GM19455 (cell line): ENCODE measurements around the gene SEMA3D.

Experiments used
- ATAC-seq: cut with Tn5 transposase; IDR thresholded peaks from one replicate; pipeline ENCODE4 v1.9.1; 2021; ENCODE audit not compliant: unreplicated experiment

The SEMA3D gene

DNA sequence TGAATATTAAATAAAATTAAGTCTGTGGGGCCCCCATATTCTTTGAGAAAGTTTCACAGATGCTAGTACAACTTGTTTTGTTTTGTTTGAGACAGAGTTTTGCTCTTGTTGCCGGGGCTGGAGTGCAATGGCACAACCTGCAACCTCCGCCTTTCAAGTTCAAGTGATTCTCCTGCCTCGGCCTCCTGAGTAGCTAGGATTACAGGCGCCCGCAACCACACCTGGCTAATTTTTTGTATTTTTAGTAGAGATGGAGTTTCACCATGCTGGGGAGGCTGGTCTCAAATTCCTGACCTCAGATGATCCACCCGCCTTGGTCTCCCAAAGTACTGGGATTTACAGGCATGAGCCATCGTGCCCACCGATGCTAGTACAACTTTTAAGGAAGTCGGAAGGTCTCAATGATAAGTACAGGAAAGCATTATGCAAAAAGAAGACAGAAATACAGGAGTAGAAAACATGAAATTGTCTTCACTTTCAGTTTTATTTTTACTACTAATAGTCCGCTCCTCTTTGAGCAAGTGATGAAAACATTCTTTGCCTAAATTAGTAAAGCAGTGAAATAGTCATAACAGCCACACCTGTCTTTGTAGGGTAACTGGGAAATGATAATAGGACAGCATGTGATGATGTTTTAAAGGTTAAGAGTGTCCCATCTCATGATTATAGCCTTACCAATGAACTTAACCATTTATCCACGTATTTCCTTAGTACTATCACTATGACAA lies 147.5 kb downstream of the SEMA3D start:
- peak; percentile 73 for ATAC-seq

DNA sequence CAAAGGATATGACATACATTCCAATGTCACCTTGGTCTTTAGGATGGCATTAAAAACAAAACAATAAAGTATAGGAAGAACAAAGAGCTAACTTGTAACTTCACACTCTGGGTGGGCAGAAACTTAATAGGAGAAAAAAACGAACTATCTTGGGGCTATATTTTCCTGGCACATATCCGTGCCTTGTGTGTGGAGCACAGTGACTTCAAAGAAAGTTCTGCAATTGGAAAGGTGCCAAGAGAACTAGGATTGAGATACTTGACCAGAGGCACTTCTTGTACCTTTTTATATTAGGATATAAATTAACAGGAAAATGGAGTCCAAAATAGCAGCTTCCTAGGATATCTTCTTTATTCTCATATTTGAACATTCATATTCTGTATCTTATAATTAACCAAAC lies 148.4 kb downstream of the SEMA3D start:
- no peak for ATAC-seq

DNA sequence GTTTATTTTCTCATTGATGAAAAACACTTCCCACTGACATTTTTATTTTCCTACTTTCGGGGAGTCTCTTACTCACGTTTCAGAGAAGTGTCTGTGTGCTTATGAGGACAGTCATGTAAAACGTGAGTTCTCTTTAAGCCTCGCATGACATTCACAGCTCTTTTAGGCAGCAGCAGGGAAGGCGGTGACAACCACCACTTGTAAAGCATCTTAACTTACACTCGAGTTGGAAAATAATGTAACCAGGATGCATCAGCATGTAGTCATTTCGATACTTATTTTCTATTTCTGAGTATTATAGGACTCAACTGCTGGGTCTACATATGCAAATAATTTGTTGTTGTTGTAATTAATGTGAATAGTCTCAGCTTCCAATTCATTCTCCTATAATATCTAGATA lies 153.6 kb downstream of the SEMA3D start:
- no peak for ATAC-seq

DNA sequence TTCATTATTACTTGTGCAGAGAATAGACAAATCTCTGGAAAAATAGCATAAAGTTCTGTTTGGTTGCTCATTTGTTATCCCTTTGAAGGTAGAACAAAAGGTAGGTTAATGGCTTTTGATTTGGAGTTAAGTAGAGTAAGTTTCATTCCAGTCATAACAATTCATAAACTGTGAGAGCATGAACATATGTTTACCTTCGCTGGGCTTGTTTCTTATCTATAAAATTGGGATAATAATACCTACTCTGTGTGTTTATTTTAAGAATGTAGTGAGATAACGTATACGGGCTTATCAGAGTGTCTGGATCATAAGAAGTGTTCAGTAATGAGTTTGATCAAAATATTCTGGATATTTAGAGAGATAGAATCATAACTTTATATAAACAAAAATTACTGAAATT lies 155.4 kb downstream of the SEMA3D start:
- no peak for ATAC-seq

DNA sequence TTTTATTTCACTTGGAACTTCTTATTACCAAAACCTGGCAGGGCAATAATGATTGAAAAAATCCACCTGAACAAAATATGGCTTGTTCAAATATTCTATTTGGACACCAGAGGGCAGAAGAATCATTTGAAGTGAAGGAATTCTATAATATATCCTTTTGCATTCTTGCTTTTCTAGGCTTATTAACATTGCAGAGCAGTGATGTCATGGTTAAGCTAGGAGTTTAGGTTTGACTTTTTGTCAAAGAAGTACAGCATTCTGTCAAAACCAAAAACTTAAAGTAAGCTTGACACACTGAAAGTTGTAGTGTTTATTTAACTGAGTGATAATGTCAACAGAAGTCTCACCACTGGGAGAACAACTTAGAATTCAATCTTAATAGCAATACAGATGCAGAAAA lies 156.0 kb downstream of the SEMA3D start:
- ATAC-seq = no peak

DNA sequence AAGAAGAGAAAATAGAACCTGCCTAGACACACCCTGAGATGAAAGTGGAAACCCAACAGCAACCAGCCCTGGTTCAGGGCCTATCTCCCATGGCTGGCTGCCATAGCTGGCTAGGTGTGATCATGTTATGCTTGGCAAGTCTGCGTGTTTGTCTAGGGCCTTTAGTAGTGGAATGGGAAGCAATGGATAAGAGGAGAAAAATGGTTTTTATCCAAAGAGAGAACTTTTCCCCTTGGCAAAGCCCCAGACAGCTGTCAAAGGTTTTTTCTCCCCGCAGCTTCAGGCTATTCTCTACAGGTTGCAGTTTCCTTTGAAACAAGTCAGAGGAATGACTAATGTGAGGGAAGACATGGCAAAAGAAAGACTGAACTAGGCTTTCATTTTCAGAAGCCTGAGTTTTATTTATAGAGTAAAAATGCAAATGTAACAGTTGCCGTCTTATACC lies 161.5 kb downstream of the SEMA3D start:
- ATAC-seq = peak; percentile 53

DNA sequence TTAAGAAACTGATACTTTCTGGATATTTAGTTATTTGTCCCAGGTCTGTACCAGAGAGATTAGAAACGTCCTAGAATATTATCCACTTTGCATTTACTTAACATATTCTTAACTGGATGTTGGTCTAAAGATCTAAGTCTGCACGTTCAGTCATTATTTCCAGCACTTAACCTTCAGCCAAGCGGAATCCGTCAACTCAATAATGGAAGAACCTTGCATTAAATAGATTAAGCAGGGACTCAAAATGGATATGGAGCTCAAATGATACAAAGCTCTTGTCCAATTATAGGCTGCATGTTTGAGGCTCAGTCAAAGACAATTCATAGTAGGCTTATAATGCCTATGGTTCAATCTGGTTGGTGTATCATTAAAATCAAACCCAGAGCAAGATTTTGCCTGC lies 162.9 kb downstream of the SEMA3D start:
- ATAC-seq = no peak

DNA sequence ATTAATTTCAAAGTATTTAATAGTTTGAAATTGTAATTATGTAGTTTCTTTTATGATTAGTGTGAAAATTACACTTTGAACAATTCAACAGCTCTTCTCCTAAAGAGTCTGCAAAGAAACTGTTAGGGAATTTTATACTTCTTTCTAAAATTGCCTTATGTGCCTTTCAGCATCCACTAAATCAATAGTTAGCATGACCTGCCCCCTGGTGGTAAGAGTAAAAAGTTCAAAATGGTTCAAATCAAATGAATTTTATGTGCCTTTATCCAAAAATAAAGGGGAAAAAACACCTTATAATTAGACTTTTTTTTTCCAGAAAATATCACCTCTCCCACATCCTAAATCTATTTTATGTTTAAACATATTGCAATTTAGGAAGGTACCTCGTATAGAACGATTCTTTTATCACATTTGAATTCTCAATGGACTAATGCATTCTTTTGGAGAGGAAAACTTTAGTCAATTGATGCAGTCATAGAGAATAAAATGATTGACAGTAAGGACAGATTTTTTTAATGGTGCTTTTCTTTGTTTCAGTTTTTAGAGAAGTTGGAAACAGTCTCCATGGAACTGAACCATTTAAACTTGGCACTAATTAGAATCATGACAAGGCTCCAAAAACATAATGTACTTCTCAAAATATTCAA lies 163.7 kb downstream of the SEMA3D start:
- ATAC-seq = no peak

DNA sequence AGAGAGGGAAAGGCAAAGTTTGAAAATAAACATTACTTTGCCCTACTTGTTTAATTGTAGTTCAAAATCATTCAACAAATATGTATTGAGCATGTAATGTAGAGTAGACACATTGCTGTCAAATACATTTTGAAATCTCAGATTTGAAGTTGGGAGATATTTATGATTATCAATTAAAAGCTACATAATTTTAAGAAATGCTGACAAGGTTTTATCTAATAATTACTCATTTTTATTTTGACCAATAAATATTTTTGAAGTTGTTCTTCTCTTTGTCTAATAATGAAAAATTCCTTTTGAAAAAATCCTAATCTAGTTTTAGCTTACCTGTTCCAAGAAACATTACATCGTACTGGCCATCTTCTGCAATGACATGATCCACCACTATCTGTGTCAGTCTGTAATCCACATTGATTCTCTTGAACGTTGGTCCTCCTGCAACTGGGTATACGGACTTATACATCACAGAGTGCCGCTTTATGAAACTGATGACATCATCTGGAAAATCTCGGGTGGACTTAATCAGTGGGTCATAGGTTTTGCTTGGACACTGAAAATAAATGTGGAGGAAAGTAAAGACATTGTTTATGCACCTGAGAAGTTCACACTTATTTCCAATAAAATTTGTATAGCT lies 164.7 kb downstream of the SEMA3D start:
- ATAC-seq = no peak

DNA sequence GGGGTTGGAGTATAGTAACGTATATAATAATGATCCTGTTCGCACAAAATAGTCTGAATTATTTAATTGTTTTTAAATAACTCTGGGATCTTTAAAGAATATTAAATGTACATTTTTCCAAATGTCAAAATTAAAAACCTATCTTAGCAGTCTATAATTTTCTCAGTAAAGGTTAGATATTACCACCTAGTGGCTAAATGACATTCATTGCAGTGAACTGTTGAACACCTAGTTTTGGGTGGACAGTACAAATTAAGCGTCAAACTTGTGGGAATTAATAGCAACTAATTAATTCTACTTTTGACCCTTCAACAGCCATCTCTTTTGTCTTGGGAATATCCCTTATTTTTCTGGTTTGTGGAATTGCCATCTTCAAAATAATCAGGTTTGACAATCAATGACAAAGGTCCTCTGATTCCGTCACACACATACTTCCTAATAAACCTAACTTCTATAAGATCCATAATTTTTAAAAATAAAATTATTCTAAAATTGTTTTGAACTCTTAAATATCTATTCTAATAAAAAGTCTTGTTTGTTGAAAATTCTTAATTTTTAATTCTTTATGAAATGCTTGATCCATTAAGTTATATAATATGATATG lies 165.7 kb downstream of the SEMA3D start:
- no peak for ATAC-seq

DNA sequence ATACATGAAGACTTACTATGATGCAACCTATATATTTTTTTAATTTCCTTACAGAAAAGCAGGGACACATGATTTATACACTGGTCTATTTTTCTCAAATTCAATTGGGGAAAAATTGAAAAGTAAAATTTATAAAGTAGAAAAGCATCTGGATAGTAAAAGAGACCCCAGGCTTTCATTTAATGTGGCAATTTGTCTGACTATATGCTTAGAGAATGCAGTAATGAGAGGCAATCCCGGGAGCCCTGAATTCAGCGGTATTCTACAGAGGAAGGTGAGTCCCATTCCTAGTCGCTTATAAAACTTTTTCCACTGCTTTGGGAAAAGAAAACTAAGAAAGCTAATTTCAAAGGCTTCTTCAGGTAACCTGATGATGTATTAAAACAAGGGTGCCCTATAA lies 167.1 kb downstream of the SEMA3D start:
- no peak for ATAC-seq

DNA sequence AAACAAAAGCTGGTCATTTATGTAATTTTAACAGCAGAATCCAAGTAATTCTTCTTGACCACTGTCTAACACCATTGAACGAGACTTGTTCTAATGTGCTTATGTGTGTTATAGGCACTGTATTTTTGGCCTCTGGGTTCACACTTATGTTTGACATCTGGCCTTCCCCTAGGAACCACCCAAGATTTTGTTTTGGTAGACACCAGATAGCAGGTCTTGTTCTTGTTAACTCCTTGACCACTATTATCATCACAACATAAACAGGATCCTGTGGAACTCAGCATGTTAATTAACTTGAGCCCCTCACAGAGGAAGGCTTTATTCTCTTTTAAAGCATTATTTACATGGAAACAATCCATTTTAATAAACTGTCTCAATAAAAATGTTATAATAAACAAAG lies 167.7 kb downstream of the SEMA3D start:
- no peak for ATAC-seq

DNA sequence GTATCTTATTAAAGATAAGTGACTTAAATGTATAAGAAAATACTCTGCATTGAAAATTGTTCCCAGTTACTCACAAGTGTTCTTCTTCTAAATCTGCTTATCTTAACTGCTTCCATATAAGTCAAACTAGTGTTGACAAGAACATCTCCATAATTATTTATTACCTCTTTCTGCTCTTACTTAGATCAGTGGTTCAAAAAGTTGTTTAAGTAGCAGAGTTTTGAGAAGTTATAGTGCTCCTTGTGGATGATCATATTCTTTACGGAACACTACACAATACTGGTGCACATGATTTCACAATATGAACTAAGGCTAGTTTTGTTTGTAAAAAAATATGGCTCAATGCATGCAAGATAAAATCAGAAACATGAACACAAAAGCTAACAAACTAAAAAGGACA lies 168.4 kb downstream of the SEMA3D start:
- ATAC-seq = no peak

DNA sequence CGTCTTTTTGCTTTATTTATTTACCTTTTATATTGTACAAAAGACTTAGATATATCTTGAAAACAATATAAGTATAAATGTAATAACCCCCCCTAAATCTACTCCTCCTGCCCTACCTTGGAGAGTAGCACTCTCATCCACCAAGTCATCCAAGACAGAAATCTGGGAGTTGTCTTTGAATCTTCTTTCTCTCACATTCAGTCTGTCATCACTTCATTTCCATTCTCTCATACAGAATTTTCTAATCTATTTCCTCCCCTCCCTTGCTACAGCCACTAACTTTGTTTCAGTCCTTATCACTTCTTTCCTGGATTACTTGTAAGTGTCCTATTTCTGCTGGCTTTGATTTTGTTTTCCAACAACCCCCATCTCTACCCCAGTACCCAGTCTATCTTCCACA lies 170.6 kb downstream of the SEMA3D start:
- ATAC-seq = no peak

DNA sequence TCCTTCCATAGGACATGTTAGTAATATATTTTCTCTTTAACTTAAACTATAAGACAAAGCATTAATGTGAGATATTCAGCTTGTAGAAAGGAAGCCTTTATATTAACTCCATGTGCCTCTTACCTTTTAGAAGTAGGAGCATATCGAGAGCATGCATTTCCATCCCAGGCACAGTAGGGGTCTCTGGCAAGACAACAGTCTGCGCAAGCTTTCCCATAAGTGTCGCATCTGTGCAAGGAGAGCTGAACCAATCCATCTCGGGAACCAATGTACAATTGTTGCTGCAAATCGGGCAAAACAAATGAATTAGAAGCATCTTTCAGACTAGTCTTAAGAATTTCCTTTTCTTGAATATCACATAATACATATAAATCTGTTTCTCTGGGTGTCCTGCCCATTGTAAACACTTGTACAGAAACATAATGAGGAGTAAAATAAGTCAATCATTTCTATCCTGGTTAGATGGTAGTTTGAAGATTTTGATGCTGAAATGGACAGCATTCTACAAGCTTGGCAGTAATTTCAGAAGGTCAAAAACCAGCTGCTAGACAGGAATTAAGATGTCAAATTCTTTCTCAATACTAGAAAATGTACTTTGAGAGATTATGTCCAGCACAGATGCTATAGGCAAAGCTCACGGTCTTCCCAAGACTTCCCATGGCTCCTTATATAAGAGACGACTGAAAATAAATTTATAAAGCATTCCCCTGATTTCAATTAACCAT lies 171.8 kb downstream of the SEMA3D start:
- ATAC-seq = no peak

DNA sequence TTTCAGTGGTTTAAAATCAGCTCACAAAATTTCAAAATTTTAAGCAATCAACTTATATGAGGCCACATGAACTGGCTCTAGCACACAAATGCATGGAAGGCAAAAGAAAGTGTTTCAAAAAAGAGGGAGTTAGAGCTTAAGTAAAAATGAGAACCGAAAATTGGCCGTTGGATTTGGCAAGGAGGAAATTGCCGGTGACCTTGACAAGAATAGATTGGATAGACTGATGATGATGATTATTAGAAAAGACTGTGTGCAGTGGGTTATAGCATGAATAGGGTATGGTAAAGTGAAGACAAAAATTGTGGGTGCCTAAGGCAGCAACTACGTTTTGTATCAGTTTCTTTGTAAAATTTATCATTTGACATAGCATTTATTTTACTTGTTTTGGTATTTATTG lies 175.7 kb downstream of the SEMA3D start:
- no peak for ATAC-seq

DNA sequence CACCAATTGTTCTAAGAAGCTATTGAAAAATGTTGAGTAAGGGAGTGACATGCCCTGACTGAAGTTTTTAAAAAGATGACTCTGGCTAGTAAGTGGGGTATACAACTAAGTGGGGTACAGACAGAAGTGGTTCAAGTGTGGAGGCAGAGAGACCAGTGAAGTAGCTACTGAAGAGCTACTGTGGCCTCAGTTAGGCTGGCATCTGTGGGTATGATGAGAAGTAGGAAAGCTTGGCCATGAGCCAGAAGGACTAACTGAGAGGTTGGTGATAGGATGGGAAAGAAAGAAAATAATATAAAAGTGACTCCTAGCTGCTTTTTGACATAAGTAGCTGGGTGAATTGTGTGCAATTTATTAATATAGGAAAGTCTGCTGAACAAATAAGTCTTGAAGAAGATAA lies 176.6 kb downstream of the SEMA3D start:
- ATAC-seq = no peak

DNA sequence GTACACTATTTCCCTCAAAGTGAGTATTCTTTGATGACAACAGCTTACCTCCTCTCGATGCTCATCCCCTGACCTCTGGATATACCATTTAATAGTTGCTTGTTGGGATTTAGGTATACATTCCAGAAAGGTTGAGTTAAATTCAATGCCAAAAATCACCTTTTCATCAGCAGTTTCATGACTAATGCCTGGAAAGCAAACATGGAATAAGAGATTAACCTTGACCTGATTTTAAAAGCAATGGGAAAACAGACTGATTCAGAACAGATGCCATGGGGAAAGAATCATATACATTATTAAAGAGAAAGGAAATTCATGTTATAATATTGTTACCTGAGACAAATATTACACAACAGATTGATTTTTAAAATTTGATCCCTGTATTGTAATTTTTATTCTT lies 180.1 kb downstream of the SEMA3D start:
- ATAC-seq = no peak

DNA sequence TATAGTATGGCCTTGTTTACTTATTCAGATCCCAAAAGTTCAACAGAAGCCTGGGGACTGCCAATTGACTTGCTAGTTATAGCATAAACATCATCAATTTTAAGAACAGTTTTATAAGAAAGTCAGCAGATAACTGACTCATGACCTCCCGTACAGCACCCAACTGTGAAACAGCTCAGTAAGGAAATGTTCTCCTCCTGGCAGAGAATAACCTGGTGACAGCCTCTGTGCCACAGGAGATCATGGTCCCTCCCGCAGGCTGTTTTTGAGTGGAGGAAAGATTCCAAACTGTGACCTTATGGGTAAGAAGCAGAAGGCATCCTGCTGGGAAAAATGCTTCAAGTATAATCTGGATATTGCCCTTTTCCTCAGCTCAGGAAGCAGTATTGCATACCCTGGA lies 182.5 kb downstream of the SEMA3D start:
- ATAC-seq = no peak

DNA sequence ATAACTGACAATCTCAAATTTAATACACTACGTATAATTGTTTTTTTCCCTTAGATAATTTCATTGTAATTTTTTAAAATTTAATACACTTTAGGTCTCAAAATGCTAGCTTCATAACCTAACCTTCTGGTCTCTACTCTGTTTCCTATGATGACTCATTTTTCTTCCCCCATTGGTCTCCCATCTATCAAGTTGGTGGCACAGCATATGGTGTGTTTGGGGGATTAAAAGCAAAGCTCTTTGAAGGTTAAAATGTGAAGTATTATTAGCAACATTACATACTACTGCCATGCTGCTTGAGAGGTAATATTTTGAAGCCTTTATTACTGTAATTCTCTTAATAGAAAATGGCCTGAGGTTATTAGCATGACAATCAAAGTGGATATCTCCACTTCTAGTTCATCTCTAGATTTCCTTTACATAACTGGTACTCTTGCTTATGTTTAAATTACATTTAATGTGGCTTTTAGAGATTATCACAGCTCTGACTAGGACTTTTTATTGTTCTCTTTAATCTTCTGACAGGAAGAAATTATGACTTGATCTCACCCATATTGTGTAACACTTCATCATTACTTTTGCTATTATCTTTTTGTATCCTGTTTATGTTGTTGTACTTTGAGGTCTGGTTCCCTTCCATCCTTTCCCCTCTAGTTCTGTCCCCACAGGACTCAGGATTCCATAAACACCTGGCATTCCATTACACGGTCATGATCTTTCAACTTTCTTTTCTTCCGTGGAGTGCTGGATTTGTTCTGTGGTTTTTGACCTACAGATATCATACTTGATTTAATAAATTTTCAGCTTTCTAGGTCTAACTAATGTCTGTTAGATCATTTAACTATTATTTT lies 185.1 kb downstream of the SEMA3D start:
- no peak for ATAC-seq
